ENCODE measurements around the gene PCDHA2.
"Not testable (repeated sequence)": the region's sequence is repeated elsewhere in the genome, so short reads cannot be mapped to it uniquely, and the experiment has no call there.

PCDHA2 gene

GRCh38 chr5:140808241-140808888 is 13.7 kb downstream of the PCDHA2 start:
- intact Hi-C loops (cut with DNase I): not testable (repeated sequence)
- peak in 2 of 10 donors; percentile 62 to 79 for DNase-seq

- DNase-seq: peak in 4 of 10 donors; percentile 24 to 80 (median 66)
- intact Hi-C loops (cut with DNase I): no loop called here
These were observed 14.2 kb downstream of the PCDHA2 start for GRCh38 chr5:140808889-140809291.

- intact Hi-C loops (cut with DNase I): no loop called here
- DNase-seq: peak in 6 of 10 donors; percentile 42 to 87 (median 65)
These were observed 27.0 kb downstream of the PCDHA2 start, which contains the start of gene PCDHA5 for GRCh38 chr5:140821375-140822280. Gene PCDHA5 (plus strand): TSS chr5:140821613.

GRCh38 chr5:140822281-140822629 is 27.6 kb downstream of the PCDHA2 start:
- intact Hi-C loops (cut with DNase I): no loop called here
- DNase-seq: peak in 1 of 10 donors; percentile 28

- peak in 1 of 10 donors; percentile 48 for DNase-seq
- intact Hi-C loops (cut with DNase I): not testable (repeated sequence)
These were observed 28.3 kb downstream of the PCDHA2 start for GRCh38 chr5:140822969-140823368.

GRCh38 chr5:140823475-140823874 is 28.8 kb downstream of the PCDHA2 start:
- intact Hi-C loops (cut with DNase I): no loop called here

GRCh38 chr5:140827704-140828361 is 33.2 kb downstream of the PCDHA2 start, which contains the start of gene PCDHA6:
Gene PCDHA6 (plus strand): TSS chr5:140827960. CDS start chr5:140828092, 132 bp downstream.
- DNase-seq: no peak

More at GRCh38 chr5:140823475-140823874, 28.8 kb downstream of the PCDHA2 start:
- DNase-seq: peak in 2 of 10 donors; percentile 61 to 82

GRCh38 chr5:140828362-140828737 is 33.7 kb downstream of the PCDHA2 start:
- DNase-seq: no peak
- intact Hi-C loops (cut with DNase I): no loop called here

More at GRCh38 chr5:140827704-140828361, 33.2 kb downstream of the PCDHA2 start, which contains the start of gene PCDHA6:
- intact Hi-C loops (cut with DNase I): no loop called here

GRCh38 chr5:140829511-140830501 is 35.2 kb downstream of the PCDHA2 start:
- intact Hi-C loops (cut with DNase I): not testable (repeated sequence)
- peak in 3 of 10 donors; percentile 50 to 76 (median 59) for DNase-seq

GRCh38 chr5:140833993-140834392 is 39.3 kb downstream of the PCDHA2 start, which contains the start of gene PCDHA7:
Gene PCDHA7 (plus strand): TSS chr5:140834269. CDS start chr5:140834384, 115 bp downstream.
- DNase-seq: no peak
- intact Hi-C loops (cut with DNase I): no loop called here

- intact Hi-C loops (cut with DNase I): not testable (repeated sequence)
- DNase-seq: peak in 2 of 10 donors; percentile 57
These were observed 39.9 kb downstream of the PCDHA2 start for GRCh38 chr5:140834439-140835008.

GRCh38 chr5:140835622-140836510 is 41.2 kb downstream of the PCDHA2 start:
- intact Hi-C loops (cut with DNase I): no loop called here

GRCh38 chr5:140840978-140841962 is 46.6 kb downstream of the PCDHA2 start, which contains the start of gene PCDHA8:
Gene PCDHA8 (plus strand): TSS chr5:140841187. CDS start chr5:140841322, 135 bp downstream.
- intact Hi-C loops (cut with DNase I): no loop called here
- DNase-seq: peak in 4 of 10 donors; percentile 53 to 82 (median 72)

More at GRCh38 chr5:140835622-140836510, 41.2 kb downstream of the PCDHA2 start:
- peak in 2 of 10 donors; percentile 71 to 84 for DNase-seq

- intact Hi-C loops (cut with DNase I): no loop called here
- DNase-seq: peak in 2 of 10 donors; percentile 55 to 74
These were observed 48.4 kb downstream of the PCDHA2 start for GRCh38 chr5:140842798-140843733.

Measured in posterior cingulate gyrus (tissue), 11 donors.